Spleen (tissue), 7 donors: ENCODE data around the gene RPS6KC1.

Source experiments
- CTCF ChIP-seq, 11 experiments: fragments of 200-600 bp in 7 of 11; fragments of 450-650 bp in 4 of 11; sonication (generic) in 4 of 11; IDR thresholded peaks in 8 of 11; conservative IDR thresholded peaks in 3 of 11; 1 replicate in 7 of 11; 2 replicates in 4 of 11; pipeline versions ENCODE4 v1.4.0 to v1.8.0; 2016 to 2021; ENCODE audit warnings: antibody characterized with exemption in 11 of 11, inconsistent platforms in 4 of 11, mild to moderate bottlenecking in 1 of 11
- POLR2A ChIP-seq, 3 donors: fragments of 450-650 bp; IDR thresholded peaks; one replicate each; pipeline ENCODE4 v1.5.1; 2017; ENCODE audit warnings: antibody characterized with exemption in 3 of 3, mild to moderate bottlenecking in 1 of 3
- POLR2AphosphoS5 ChIP-seq, 3 donors: sonication (generic); formaldehyde crosslinking; IDR thresholded peaks; one replicate each; pipeline ENCODE4 v1.5.1; 2017; ENCODE audit warnings: antibody characterized with exemption in 3 of 3
- donor health status: DM: no; HTN: no; CAD: no; lungs with moderate emphysema.
- donor health status: DM: no; HTN: no; CAD: no.
- donor health status: DM: no; HTN: no; CAD: no.

- TF ChIP-seq CTCF (IDR thresholded peaks at IDR 0.05 in 8 of 11, conservative IDR thresholded peaks at IDR 0.05 in 3 of 11) (no peak), POLR2AphosphoS5 (IDR thresholded peaks at IDR 0.05) (no peak), POLR2A (IDR thresholded peaks at IDR 0.05) (no peak)
Observed at GRCh38 chr1:213291526-213291925, 240.5 kb downstream of the RPS6KC1 start.
